ENCODE results near the gene SYNE1. TPM values are rescaled to one million over a fixed set of nuclear protein-coding genes. Genes with fewer than 3 reads are reported as not detected.

The SYNE1 gene
- total RNA-seq, 1 experiment from 2014 or later = 3.0 TPM

GRCh38 chr6:152596726-152597125, 40.4 kb downstream of the SYNE1 start:
- no peak overlapping the region for H3T11ph ChIP-seq (ENCODE audit: low read length)
- Mint-ChIP-seq H3K27me3 (ENCODE audit: low read depth) (no peaks in the 10 kb centered on the region), H3K4me1 (peaks cover 13 to 15% of the 10 kb centered on the region in 2 experiments), H3K36me3 (ENCODE audit: insufficient read depth in 1 of 3, low read depth in 3 of 3) (no peaks in the 10 kb centered on the region; a peak in 1 of 7 replicates), H3K27ac (no peak overlapping the region), H3K9me3 (no peaks in the 10 kb centered on the region), H3K4me3 (no peak overlapping the region)
- no peaks in the 10 kb centered on the region for H3K4me1 ChIP-seq (ENCODE audit: insufficient read depth, low read length)
- H3K4me2 ChIP-seq (ENCODE audit: insufficient read depth, insufficient read length, low read length) = no peak overlapping the region
- H3K23me2 ChIP-seq (ENCODE audit: insufficient read length, low read depth, low read length, poor library complexity, severe bottlenecking) = no peaks in the 10 kb centered on the region
- no peaks in the 10 kb centered on the region for H3K79me1 ChIP-seq (ENCODE audit: insufficient read depth, low read depth, low read length, poor library complexity, severe bottlenecking)
- H4K8ac ChIP-seq (replicated peaks; ENCODE audit: insufficient read length, low read depth, low read length) = no peak overlapping the region
- H3K56ac ChIP-seq (ENCODE audit: insufficient read length, low read depth, low read length) = no peak overlapping the region
- no peaks in the 10 kb centered on the region for H3K79me2 ChIP-seq (ENCODE audit: insufficient read depth, low read length)
- no peaks in the 10 kb centered on the region for H3K27me3 ChIP-seq (ENCODE audit: insufficient read depth, low read length)
- H3K4ac ChIP-seq (ENCODE audit: low read depth, low read length) = no peak overlapping the region
- no peak overlapping the region for H3K18ac ChIP-seq (ENCODE audit: insufficient read length, low read depth, low read length)
- no peak overlapping the region for H2AK5ac ChIP-seq (ENCODE audit: insufficient read length, low read length)
- H2BK15ac ChIP-seq (ENCODE audit: low read depth, low read length) = no peak overlapping the region
- no CpG with 5 or more reads among the region's 2 CpGs for WGBS (ENCODE audit: extremely low coverage, insufficient read length, low lambda C conversion rate)
- H2AFZ ChIP-seq (ENCODE audit: low read length) = no peak overlapping the region
- H3K9me3 ChIP-seq (ENCODE audit: control insufficient read depth, low read depth, low read length) = no peaks in the 10 kb centered on the region
- no peak for DNase-seq
- H4K20me1 ChIP-seq (ENCODE audit: control insufficient read depth, insufficient read depth, insufficient read length) = no peaks in the 10 kb centered on the region
- H3K27ac ChIP-seq (ENCODE audit: insufficient read length, low read depth, low read length) = no peak overlapping the region
- H2BK12ac ChIP-seq (ENCODE audit: insufficient read length, low read depth, low read length) = no peak overlapping the region
- H3K14ac ChIP-seq (ENCODE audit: insufficient read depth, low read length) = no peak overlapping the region
- no peak overlapping the region for H4K91ac ChIP-seq (ENCODE audit: insufficient read length, low read depth, low read length)
- no peak overlapping the region for H3K23ac ChIP-seq (ENCODE audit: insufficient read length, low read depth, low read length)
- no peak overlapping the region for H4K5ac ChIP-seq (ENCODE audit: insufficient read length, low read depth, low read length)
- H2BK5ac ChIP-seq (ENCODE audit: insufficient read length, low read length) = no peak overlapping the region
- H2BK120ac ChIP-seq (ENCODE audit: low read depth, low read length, poor library complexity, severe bottlenecking) = no peak overlapping the region
- TF ChIP-seq CTCF (conservative IDR thresholded peaks at IDR 0.05) = no peak
- no peak overlapping the region for H3K9ac ChIP-seq (ENCODE audit: extremely low read depth, insufficient read length, low read length)
- H2BK20ac ChIP-seq (ENCODE audit: low read depth, low read length, poor library complexity, severe bottlenecking) = no peak overlapping the region
